Muscle of leg (tissue), 11 donors: ENCODE measurements around the gene PRR36. TPM values are rescaled to one million over a fixed set of nuclear protein-coding genes. Genes with fewer than 3 reads are reported as not detected.

Experiments used
- DNase-seq: peaks from one replicate; pipeline ENCODE4 v3.0.0; 2013
- H3K27ac ChIP-seq: one replicate; pipeline ENCODE4 v1.5.1; 2013; ENCODE audit warnings: mild to moderate bottlenecking, low read length, control low read depth
- H3K27me3 ChIP-seq: one replicate; pipeline ENCODE4 v1.6.1; 2013; ENCODE audit warnings: low read length; ENCODE audit not compliant: control insufficient read depth, insufficient read depth
- H3K36me3 ChIP-seq: one replicate; pipeline ENCODE4 v1.6.1; 2013; ENCODE audit warnings: low read length; ENCODE audit not compliant: control insufficient read depth, insufficient read depth
- H3K4me1 ChIP-seq: one replicate; pipeline ENCODE4 v1.6.1; 2013; ENCODE audit warnings: low read length; ENCODE audit not compliant: control insufficient read depth, insufficient read depth
- H3K4me3 ChIP-seq: one replicate; pipeline ENCODE4 v1.5.1; 2013; ENCODE audit warnings: low read length, control low read depth
- H3K9me3 ChIP-seq: replicated peaks from 2 replicates; pipeline ENCODE4 v1.6.1; 2013; ENCODE audit warnings: low read depth, low read length; ENCODE audit not compliant: control insufficient read depth
- WGBS: methylation state at CpG from one replicate; pipeline ENCODE4 v1.1.5; 2013; ENCODE audit warnings: missing lambda C conversion rate; ENCODE audit not compliant: insufficient coverage; 5-methylcytosine and 5-hydroxymethylcytosine counted together
- polyA plus RNA-seq, 8 donors: library from polyadenylated mRNA; unstranded; fragments of 120-200 nt; gene quantifications; one replicate each; pipeline versions ENCODE4 v1.2.1 to v1.2.3, GENCODE V29; 2013; ENCODE audit warnings: inconsistent platforms in 1 of 8, low replicate concordance in 1 of 8; ENCODE audit not compliant: insufficient read length in 8 of 8, insufficient read depth in 1 of 8
- total RNA-seq: library from RNA; stranded (reverse); fragments of 120-200 nt; gene quantifications from one replicate; pipeline ENCODE4 v1.2.4, GENCODE V29; 2013

The PRR36 gene
- total and polyA plus RNA-seq, 9 donors: 0.09 to 0.96 (median 0.34) TPM

GRCh38 chr19:7871437-7872305, 2.5 kb downstream of the PRR36 start:
- Histone ChIP-seq H3K4me3 (peak overlapping the region; percentile 28), H3K27ac (peak overlapping the region; percentile 72), H3K27me3 (peaks cover 66% of the 10 kb centered on the region), H3K9me3 (no peaks in the 10 kb centered on the region), H3K36me3 (no peaks in the 10 kb centered on the region), H3K4me1 (peaks cover 38% of the 10 kb centered on the region)
- peak; percentile 94 for DNase-seq
- WGBS: 6% methylated on average over 29 of the region's 33 CpGs

- 61% methylated on average over 11 of the region's 11 CpGs for WGBS
- Histone ChIP-seq H3K27me3 (peaks cover 63% of the 10 kb centered on the region), H3K36me3 (no peaks in the 10 kb centered on the region), H3K4me1 (peaks cover 38% of the 10 kb centered on the region), H3K27ac (peak overlapping the region; percentile 25), H3K9me3 (no peaks in the 10 kb centered on the region), H3K4me3 (no peak overlapping the region)
- DNase-seq: peak; percentile 69
These were observed 3.4 kb downstream of the PRR36 start for GRCh38 chr19:7870571-7871436.

- Histone ChIP-seq H3K9me3 (no peaks in the 10 kb centered on the region), H3K36me3 (no peaks in the 10 kb centered on the region), H3K27ac (no peak overlapping the region), H3K4me3 (no peak overlapping the region), H3K27me3 (peaks cover 66% of the 10 kb centered on the region), H3K4me1 (peaks cover 38% of the 10 kb centered on the region)
- WGBS: 21% methylated on average over 24 of the region's 30 CpGs
- peak; percentile 85 for DNase-seq
These were observed 4.2 kb downstream of the PRR36 start for GRCh38 chr19:7869910-7870511.

GRCh38 chr19:7869453-7869909, 4.7 kb downstream of the PRR36 start:
- no peaks in the 10 kb centered on the region for H3K9me3 ChIP-seq
- no peak overlapping the region for H3K27ac ChIP-seq
- peak overlapping the region; percentile 17 for H3K4me3 ChIP-seq
- H3K4me1 ChIP-seq: peaks cover 33% of the 10 kb centered on the region
- DNase-seq: peak; percentile 70
- peaks cover 66% of the 10 kb centered on the region for H3K27me3 ChIP-seq
- no peaks in the 10 kb centered on the region for H3K36me3 ChIP-seq
- 1% methylated on average over 46 of the region's 47 CpGs for WGBS

GRCh38 chr19:7868671-7869452, 5.3 kb downstream of the PRR36 start:
- 3% methylated on average over 61 of the region's 67 CpGs for WGBS
- peak; percentile 85 for DNase-seq

GRCh38 chr19:7868326-7868670, 5.9 kb downstream of the PRR36 start:
- Histone ChIP-seq H3K9me3 (no peaks in the 10 kb centered on the region), H3K27me3 (peaks cover 68% of the 10 kb centered on the region), H3K4me1 (peaks cover 28% of the 10 kb centered on the region), H3K4me3 (no peak overlapping the region), H3K36me3 (no peaks in the 10 kb centered on the region), H3K27ac (no peak overlapping the region)
- no peak for DNase-seq
- WGBS: 27% methylated on average over 21 of the region's 21 CpGs

More at GRCh38 chr19:7868671-7869452, 5.3 kb downstream of the PRR36 start:
- Histone ChIP-seq H3K4me1 (peaks cover 30% of the 10 kb centered on the region), H3K4me3 (peak overlapping the region; percentile 32), H3K27me3 (peaks cover 68% of the 10 kb centered on the region), H3K9me3 (no peaks in the 10 kb centered on the region), H3K36me3 (no peaks in the 10 kb centered on the region), H3K27ac (no peak overlapping the region)

GRCh38 chr19:7867092-7867844, 6.9 kb downstream of the PRR36 start:
- H3K27me3 ChIP-seq: peaks cover 62% of the 10 kb centered on the region
- 89% methylated on average over 7 of the region's 9 CpGs for WGBS

GRCh38 chr19:7866399-7867091, 7.6 kb downstream of the PRR36 start:
- DNase-seq: no peak
- no peak overlapping the region for H3K27ac ChIP-seq
- H3K4me1 ChIP-seq: peaks cover 28% of the 10 kb centered on the region
- H3K36me3 ChIP-seq: no peaks in the 10 kb centered on the region
- 47% methylated on average over 9 of the region's 12 CpGs for WGBS
- H3K9me3 ChIP-seq: no peaks in the 10 kb centered on the region
- H3K27me3 ChIP-seq: peaks cover 62% of the 10 kb centered on the region
- no peak overlapping the region for H3K4me3 ChIP-seq

More at GRCh38 chr19:7867092-7867844, 6.9 kb downstream of the PRR36 start:
- Histone ChIP-seq H3K4me1 (peaks cover 28% of the 10 kb centered on the region), H3K36me3 (no peaks in the 10 kb centered on the region), H3K4me3 (no peak overlapping the region), H3K27ac (no peak overlapping the region), H3K9me3 (no peaks in the 10 kb centered on the region)
- DNase-seq: no peak
